Measurements from ENCODE around the gene BRPF1. TPM values are rescaled to one million over a fixed set of nuclear protein-coding genes. Genes with fewer than 3 reads are reported as not detected.

Gene BRPF1
- total RNA-seq, result 16.3 TPM

GRCh38 chr3:9731206-9732079 is at the start of gene BRPF1:
TSS of gene BRPF1 (plus strand) at chr3:9731735. CDS start at chr3:9734141, 2,406 bp downstream.
- no peak for FAIRE-seq
- DNase-seq (ENCODE audit: low spot score in 2 of 2), result peak; percentile 99 to 100

GRCh38 chr3:9682096-9682495 is 49.4 kb upstream of the BRPF1 start:
- no peak for DNase-seq (ENCODE audit: low spot score in 2 of 2)
- no peak for FAIRE-seq

GRCh38 chr3:9683426-9683825 is 48.1 kb upstream of the BRPF1 start:
- FAIRE-seq, result no peak

GRCh38 chr3:9685216-9686049 is 46.1 kb upstream of the BRPF1 start:
- DNase-seq (ENCODE audit: low spot score in 2 of 2), result no peak

More at GRCh38 chr3:9683426-9683825, 48.1 kb upstream of the BRPF1 start:
- DNase-seq (ENCODE audit: low spot score in 2 of 2), result no peak

GRCh38 chr3:9686050-9686550 is 45.4 kb upstream of the BRPF1 start:
- FAIRE-seq (no peak), DNase-seq (ENCODE audit: low spot score in 2 of 2) (no peak)

More at GRCh38 chr3:9685216-9686049, 46.1 kb upstream of the BRPF1 start:
- FAIRE-seq, result no peak

GRCh38 chr3:9686703-9687102 is 44.8 kb upstream of the BRPF1 start:
- no peak for DNase-seq (ENCODE audit: low spot score in 2 of 2)
- FAIRE-seq, result no peak

- DNase-seq (ENCODE audit: low spot score in 2 of 2) (no peak), FAIRE-seq (no peak)
Measured at GRCh38 chr3:9687514-9687913, 44.0 kb upstream of the BRPF1 start.

GRCh38 chr3:9688961-9689360 is 42.6 kb upstream of the BRPF1 start:
- DNase-seq (ENCODE audit: low spot score in 2 of 2) (no peak), FAIRE-seq (no peak)

GRCh38 chr3:9689757-9690156 is 41.8 kb upstream of the BRPF1 start:
- no peak for FAIRE-seq
- DNase-seq (ENCODE audit: low spot score in 2 of 2), result no peak

GRCh38 chr3:9690451-9691450 is 40.8 kb upstream of the BRPF1 start:
- DNase-seq (ENCODE audit: low spot score in 2 of 2) (no peak), FAIRE-seq (no peak)

GRCh38 chr3:9691636-9692035 is 39.9 kb upstream of the BRPF1 start:
- FAIRE-seq (no peak), DNase-seq (ENCODE audit: low spot score in 2 of 2) (no peak)

- FAIRE-seq (no peak), DNase-seq (ENCODE audit: low spot score in 2 of 2) (no peak)
Measured at GRCh38 chr3:9692416-9692815, 39.1 kb upstream of the BRPF1 start.

GRCh38 chr3:9695345-9695744 is 36.2 kb upstream of the BRPF1 start:
- DNase-seq (ENCODE audit: low spot score in 2 of 2) (no peak), FAIRE-seq (no peak)

- FAIRE-seq (no peak), DNase-seq (ENCODE audit: low spot score in 2 of 2) (no peak)
Measured at GRCh38 chr3:9695746-9696145, 35.8 kb upstream of the BRPF1 start.

GRCh38 chr3:9696480-9697220 is 34.9 kb upstream of the BRPF1 start:
- DNase-seq (ENCODE audit: low spot score in 2 of 2) (no peak), FAIRE-seq (no peak)

- FAIRE-seq (no peak), DNase-seq (ENCODE audit: low spot score in 2 of 2) (no peak)
Measured at GRCh38 chr3:9697892-9698291, 33.6 kb upstream of the BRPF1 start.

- DNase-seq (ENCODE audit: low spot score in 2 of 2) (no peak), FAIRE-seq (no peak)
Measured at GRCh38 chr3:9698293-9698692, 33.2 kb upstream of the BRPF1 start.

- DNase-seq (ENCODE audit: low spot score in 2 of 2), result no peak
- FAIRE-seq, result no peak
Measured at GRCh38 chr3:9700536-9700935, 31.0 kb upstream of the BRPF1 start.

- DNase-seq (ENCODE audit: low spot score in 2 of 2), result no peak
- no peak for FAIRE-seq
Measured at GRCh38 chr3:9701006-9701405, 30.5 kb upstream of the BRPF1 start.

Measured in frontal cortex (tissue), 4 donors.